Endometrial microvascular endothelial cells (primary cell): ENCODE results near the gene B3GALT6. TPM values are rescaled to one million over a fixed set of nuclear protein-coding genes. Genes with fewer than 3 reads are reported as not detected.

Experiments
- in situ Hi-C: cut with HindIII; loops from 2 replicates; pipeline ENCODE4 v1.10.0; 2017; ENCODE audit warnings: low sequenced_read_pairs, low pct_unique_long_range_greater_than_20kb; ENCODE audit errors: inconsistent ontology term
- total RNA-seq: library from RNA; depleted of rRNA; stranded (reverse); fragments of >200 nt; gene quantifications from one replicate; pipeline ENCODE4 v1.2.3, GENCODE V29; 2015; ENCODE audit errors: inconsistent ontology term

B3GALT6 gene
- total RNA-seq, 1 donor from 2014 or later = 23.9 TPM

GRCh38 chr1:1213345-1214265 lies 18.4 kb upstream of the B3GALT6 start, which contains the start of gene TNFRSF4:
TSS of gene TNFRSF4 (minus strand) at chr1:1214153. CDS start at chr1:1214127, 26 bp downstream.
- in situ Hi-C loops = no loop called here

GRCh38 chr1:1215080-1215676 lies 16.9 kb upstream of the B3GALT6 start:
- in situ Hi-C loops = no loop called here

- in situ Hi-C loops = no loop called here
These were observed 16.0 kb upstream of the B3GALT6 start for GRCh38 chr1:1215881-1216605.

GRCh38 chr1:1216770-1217620 lies 15.0 kb upstream of the B3GALT6 start:
- in situ Hi-C loops = no loop called here

- in situ Hi-C loops = no loop called here
These were observed 14.2 kb upstream of the B3GALT6 start for GRCh38 chr1:1217621-1218523.

GRCh38 chr1:1218524-1219200 lies 13.4 kb upstream of the B3GALT6 start:
- in situ Hi-C loops = no loop called here

- in situ Hi-C loops = no loop called here
These were observed 12.7 kb upstream of the B3GALT6 start for GRCh38 chr1:1219341-1219740.

GRCh38 chr1:1220197-1220596 lies 11.8 kb upstream of the B3GALT6 start:
- in situ Hi-C loops = no loop called here

- in situ Hi-C loops = no loop called here
These were observed 10.0 kb upstream of the B3GALT6 start for GRCh38 chr1:1221887-1222574.

- in situ Hi-C loops = no loop called here
These were observed 9.3 kb upstream of the B3GALT6 start for GRCh38 chr1:1222575-1223225.

- in situ Hi-C loops = no loop called here
These were observed 8.7 kb upstream of the B3GALT6 start for GRCh38 chr1:1223321-1223720.

GRCh38 chr1:1223891-1224290 lies 8.1 kb upstream of the B3GALT6 start:
- in situ Hi-C loops = no loop called here

- in situ Hi-C loops = no loop called here
These were observed 6.7 kb upstream of the B3GALT6 start for GRCh38 chr1:1225238-1225845.

GRCh38 chr1:1225913-1226312 lies 6.1 kb upstream of the B3GALT6 start:
- in situ Hi-C loops = no loop called here

GRCh38 chr1:1226566-1227362 lies 5.3 kb upstream of the B3GALT6 start:
- in situ Hi-C loops = no loop called here
